ENCODE measurements around the gene KDM5A. TPM values are rescaled to one million over a fixed set of nuclear protein-coding genes. Genes with fewer than 3 reads are reported as not detected.
"Not testable (repeated sequence)": the region's sequence is repeated elsewhere in the genome, so short reads cannot be mapped to it uniquely, and the experiment has no call there.

Gene KDM5A
- polyA plus RNA-seq, 1 of the 3 experiments (the other 2 are of a cell fraction): 6.2 TPM

- H3K27ac ChIP-seq (ENCODE audit: low read depth in 2 of 2, low read length in 1 of 2); H2AFZ ChIP-seq (ENCODE audit: low read depth); H4K20me1 ChIP-seq (ENCODE audit: insufficient read depth); POLR2A ChIA-PET; H3K4me3 ChIP-seq (ENCODE audit: low read depth in 2 of 2, low read length in 1 of 2); CTCF ChIA-PET; H3K4me2 ChIP-seq; DNase-seq; H3K4me1 ChIP-seq (ENCODE audit: control insufficient read depth in 1 of 2, insufficient read depth in 2 of 2, low read depth in 1 of 2, low read length in 1 of 2); H3K27me3 ChIP-seq (ENCODE audit: insufficient read depth); H3K9me2 ChIP-seq; H3K9me3 ChIP-seq; H3K9ac ChIP-seq; H3F3A ChIP-seq (replicated peaks; ENCODE audit: insufficient read depth): not testable (repeated sequence)
- Histone ChIP-seq H3K79me2 (ENCODE audit: insufficient read depth) (peaks cover 61% of the 10 kb centered on the region), H3K36me3 (replicated peaks in 1 of 2; ENCODE audit: control insufficient read depth in 1 of 2, insufficient read depth in 2 of 2, low read length in 1 of 2) (peaks cover 40 to 67% of the 10 kb centered on the region in 2 experiments)
- WGBS (ENCODE audit: low lambda C conversion rate): 99% methylated on average over 4 of the region's 4 CpGs
Observed at GRCh38 chr12:351197-351596, 37.9 kb downstream of the KDM5A start.

DNA sequence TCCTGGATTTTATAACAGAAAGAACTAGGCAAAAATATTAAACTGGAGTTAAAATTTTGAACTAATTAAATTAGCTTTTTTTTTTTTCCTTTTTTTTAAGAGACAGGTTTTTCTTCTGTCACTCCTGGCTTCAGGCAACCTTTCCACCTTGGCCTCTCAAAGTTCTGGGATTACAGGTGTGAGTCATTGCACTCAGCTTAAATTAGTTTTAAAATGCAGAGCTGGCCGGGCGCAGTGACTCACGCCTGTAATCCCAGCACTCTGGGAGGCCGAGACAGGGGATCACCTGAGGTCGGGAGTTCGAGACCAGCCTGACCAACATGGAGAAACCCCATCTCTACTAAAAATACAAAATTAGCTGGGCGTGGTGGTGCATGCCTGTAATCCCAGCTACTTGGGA is 39.5 kb downstream of the KDM5A start:
- H3K9me2 ChIP-seq; CTCF ChIA-PET; H3F3A ChIP-seq (replicated peaks; ENCODE audit: insufficient read depth); H2AFZ ChIP-seq (ENCODE audit: low read depth); H3K27ac ChIP-seq (ENCODE audit: low read depth in 2 of 2, low read length in 1 of 2); H3K9me3 ChIP-seq; H3K9ac ChIP-seq; H3K4me3 ChIP-seq (ENCODE audit: low read depth in 2 of 2, low read length in 1 of 2); H4K20me1 ChIP-seq (ENCODE audit: insufficient read depth); H3K4me2 ChIP-seq; H3K27me3 ChIP-seq (ENCODE audit: insufficient read depth); DNase-seq; H3K4me1 ChIP-seq (ENCODE audit: control insufficient read depth in 1 of 2, insufficient read depth in 2 of 2, low read depth in 1 of 2, low read length in 1 of 2): not testable (repeated sequence)
- POLR2A ChIA-PET: interaction anchor here (0.7 kb wide), 1 partner anchor 16 kb away, joined by 6 read pairs; no protein-coding TSS in a partner anchor
- Histone ChIP-seq H3K79me2 (ENCODE audit: insufficient read depth) (peaks cover 69% of the 10 kb centered on the region), H3K36me3 (replicated peaks in 1 of 2; ENCODE audit: control insufficient read depth in 1 of 2, insufficient read depth in 2 of 2, low read length in 1 of 2) (peaks cover 26 to 63% of the 10 kb centered on the region in 2 experiments)
- 96% methylated on average over 7 of the region's 7 CpGs for WGBS (ENCODE audit: low lambda C conversion rate)

GRCh38 chr12:343036-343435 is 46.1 kb downstream of the KDM5A start:
- peaks cover 28 to 53% of the 10 kb centered on the region in 2 experiments for H3K36me3 ChIP-seq (replicated peaks in 1 of 2; ENCODE audit: control insufficient read depth in 1 of 2, insufficient read depth in 2 of 2, low read length in 1 of 2)
- H3K9ac ChIP-seq; H4K20me1 ChIP-seq (ENCODE audit: insufficient read depth); H3K27ac ChIP-seq (ENCODE audit: low read depth in 2 of 2, low read length in 1 of 2); H3F3A ChIP-seq (replicated peaks; ENCODE audit: insufficient read depth); H3K4me2 ChIP-seq; DNase-seq; H3K4me1 ChIP-seq (ENCODE audit: control insufficient read depth in 1 of 2, insufficient read depth in 2 of 2, low read depth in 1 of 2, low read length in 1 of 2); H3K27me3 ChIP-seq (ENCODE audit: insufficient read depth); H3K9me3 ChIP-seq; H3K9me2 ChIP-seq; H3K4me3 ChIP-seq (ENCODE audit: low read depth in 2 of 2, low read length in 1 of 2); POLR2A ChIA-PET; CTCF ChIA-PET; H2AFZ ChIP-seq (ENCODE audit: low read depth): not testable (repeated sequence)
- H3K79me2 ChIP-seq (ENCODE audit: insufficient read depth): peaks cover 92% of the 10 kb centered on the region
- whole genome bisulfite sequencing (ENCODE audit: low lambda C conversion rate): 77% methylated on average over 6 of the region's 7 CpGs

GRCh38 chr12:337039-337438 is 52.1 kb downstream of the KDM5A start:
- Histone ChIP-seq H2AFZ (ENCODE audit: low read depth) (no peak overlapping the region), H3K4me3 (ENCODE audit: low read depth in 2 of 2, low read length in 1 of 2) (no peak overlapping the region), H3K9me2 (no peaks in the 10 kb centered on the region), H3K27ac (ENCODE audit: low read depth in 2 of 2, low read length in 1 of 2) (no peak overlapping the region), H3K9ac (no peak overlapping the region), H3K36me3 (replicated peaks in 1 of 2; ENCODE audit: control insufficient read depth in 1 of 2, insufficient read depth in 2 of 2, low read length in 1 of 2) (peaks cover 47 to 71% of the 10 kb centered on the region in 2 experiments), H3K9me3 (no peaks in the 10 kb centered on the region), H3K4me2 (no peak overlapping the region), H3F3A (replicated peaks; ENCODE audit: insufficient read depth) (no peaks in the 10 kb centered on the region), H3K79me2 (ENCODE audit: insufficient read depth) (peaks cover 47% of the 10 kb centered on the region), H4K20me1 (ENCODE audit: insufficient read depth) (no peaks in the 10 kb centered on the region; the same call in 1 of the 2 replicates), H3K4me1 (ENCODE audit: control insufficient read depth in 1 of 2, insufficient read depth in 2 of 2, low read depth in 1 of 2, low read length in 1 of 2) (no peaks in the 10 kb centered on the region; a peak in 1 of 4 replicates), H3K27me3 (ENCODE audit: insufficient read depth) (no peaks in the 10 kb centered on the region)
- no peak for TF ChIP-seq EP300 (IDR thresholded peaks at IDR 0.05; ENCODE audit: borderline replicate concordance in 1 of 2, low read depth in 1 of 2, low read length in 1 of 2)
- no peak for TF ChIP-seq RAD21 (IDR thresholded peaks at IDR 0.05; ENCODE audit: low read length)
- no peak for TF ChIP-seq RCOR1 (IDR thresholded peaks at IDR 0.05; ENCODE audit: low read length)
- TF ChIP-seq, protein P1, sequence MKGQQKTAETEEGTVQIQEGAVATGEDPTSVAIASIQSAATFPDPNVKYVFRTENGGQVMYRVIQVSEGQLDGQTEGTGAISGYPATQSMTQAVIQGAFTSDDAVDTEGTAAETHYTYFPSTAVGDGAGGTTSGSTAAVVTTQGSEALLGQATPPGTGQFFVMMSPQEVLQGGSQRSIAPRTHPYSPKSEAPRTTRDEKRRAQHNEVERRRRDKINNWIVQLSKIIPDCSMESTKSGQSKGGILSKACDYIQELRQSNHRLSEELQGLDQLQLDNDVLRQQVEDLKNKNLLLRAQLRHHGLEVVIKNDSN (IDR thresholded peaks at IDR 0.05; ENCODE audit: borderline replicate concordance, low read depth): no peak
- no peak for TF ChIP-seq GATA2 (CRISPR knock-in tag; IDR thresholded peaks at IDR 0.05)
- 94% methylated on average over 6 of the region's 6 CpGs for WGBS (ENCODE audit: low lambda C conversion rate)
- POLR2A ChIA-PET: no interaction called here
- CTCF ChIA-PET: no interaction called here
- no peak for DNase-seq
